ENCODE measurements around the gene DMXL1.
A peak's percentile ranks its signal among the peaks of the same experiment; 100 is the strongest.
"Not testable (repeated sequence)": the region's sequence is repeated elsewhere in the genome, so short reads cannot be mapped to it uniquely, and the experiment has no call there.

The DMXL1 gene

GRCh38 chr5:119063579-119064379 is 7.1 kb upstream of the DMXL1 start:
- DNase-seq, result no peak

DNA sequence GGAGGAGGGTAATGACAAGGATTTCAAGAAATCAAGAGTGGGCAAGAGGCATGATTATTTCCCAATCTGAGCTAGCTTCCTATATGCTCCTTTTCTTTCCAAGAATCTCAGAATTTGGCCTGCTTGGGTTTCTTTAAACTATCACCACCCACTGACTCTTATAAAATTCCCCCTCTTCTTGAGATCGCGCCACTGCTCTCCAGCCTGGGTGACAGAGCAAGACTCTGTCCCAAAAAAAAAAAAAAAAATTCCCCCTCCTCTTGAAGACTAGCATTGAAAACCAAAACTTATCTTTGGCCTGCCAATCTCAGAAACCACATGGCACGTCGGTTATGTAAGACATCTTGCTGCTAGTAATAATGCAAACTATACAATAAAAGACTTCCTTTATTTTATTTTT is 3.4 kb upstream of the DMXL1 start:
- no peak for DNase-seq

GRCh38 chr5:119070578-119070827 is 384 bp upstream of the DMXL1 start:
- DNase-seq, result no peak

DNA sequence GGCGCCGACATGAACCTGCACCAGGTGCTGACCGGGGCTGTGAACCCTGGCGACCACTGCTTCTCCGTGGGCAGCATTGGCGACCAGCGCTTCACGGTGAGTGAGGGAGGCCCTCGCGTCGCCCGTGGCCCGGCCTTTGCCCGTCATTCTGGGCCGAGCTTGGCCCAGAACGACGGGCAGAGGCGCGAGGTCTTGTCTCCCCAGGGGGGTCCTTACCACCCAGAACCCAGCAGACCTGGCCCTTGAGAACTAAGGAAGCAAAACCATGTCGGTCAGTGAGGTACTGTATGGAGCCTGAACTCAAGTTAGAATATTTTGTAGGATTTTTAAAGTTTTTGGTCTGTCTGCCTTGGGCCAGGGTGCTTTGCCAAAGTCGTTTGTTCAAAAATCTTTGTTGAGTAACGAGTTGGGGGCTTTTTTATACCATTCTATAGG is 691 bp downstream of the DMXL1 start:
- no peak for DNase-seq

- DNase-seq, result no peak
These were observed 1.6 kb downstream of the DMXL1 start for GRCh38 chr5:119072496-119072895.

DNA sequence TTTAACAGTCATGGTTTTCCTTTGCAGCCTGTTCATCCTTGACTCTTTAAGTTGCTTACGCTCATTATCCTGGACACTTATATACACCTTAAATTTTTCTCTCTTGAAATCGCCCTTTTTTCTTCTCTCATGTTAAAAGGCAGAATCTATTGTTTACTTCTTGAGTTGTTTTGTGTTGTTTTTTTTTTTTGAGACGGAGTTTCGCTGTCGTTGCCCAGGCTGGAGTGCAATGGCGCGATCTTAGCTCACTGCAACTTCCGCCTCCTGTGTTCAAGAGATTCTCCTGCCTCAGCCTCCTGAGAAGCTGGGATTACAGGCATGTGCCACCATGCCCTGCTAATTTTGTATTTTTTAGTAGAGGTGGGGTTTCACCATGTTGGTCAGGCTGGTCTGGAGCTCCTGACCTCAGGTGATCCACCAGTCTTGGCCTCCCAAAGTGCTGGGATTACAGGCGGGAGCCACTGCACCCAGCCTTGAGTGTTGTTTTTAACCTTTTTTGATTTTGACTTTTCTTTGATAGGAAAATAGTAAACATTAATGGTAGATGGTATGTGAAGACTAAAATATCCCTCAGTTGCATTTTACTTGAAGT is 3.0 kb downstream of the DMXL1 start:
- DNase-seq, result not testable (repeated sequence)

- no peak for DNase-seq
These were observed 3.5 kb downstream of the DMXL1 start for GRCh38 chr5:119074419-119074818.

DNA sequence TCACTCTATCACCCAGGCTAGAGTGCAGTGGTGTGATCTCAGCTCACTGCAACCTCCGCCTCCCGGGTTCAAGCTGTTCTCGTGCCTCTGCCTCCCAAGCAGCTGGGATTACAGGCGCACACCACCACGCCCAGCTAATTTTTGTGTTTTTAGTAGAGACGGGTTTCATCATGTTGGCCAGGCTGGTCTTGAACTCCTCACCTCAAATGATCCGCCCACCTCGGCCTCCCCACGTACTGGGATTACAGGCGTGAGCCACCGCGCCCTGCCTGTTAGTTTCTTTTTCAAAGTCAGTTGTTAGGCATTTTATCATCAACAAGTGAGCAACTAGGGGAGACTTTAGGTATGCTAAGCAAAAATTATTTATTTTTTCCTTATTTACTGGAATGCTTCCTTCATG is 4.4 kb downstream of the DMXL1 start:
- not testable (repeated sequence) for DNase-seq

GRCh38 chr5:119076080-119076479 is 5.2 kb downstream of the DMXL1 start:
- DNase-seq, result no peak

GRCh38 chr5:119077444-119077843 is 6.6 kb downstream of the DMXL1 start:
- no peak for DNase-seq

- DNase-seq, result no peak
These were observed 7.4 kb downstream of the DMXL1 start for GRCh38 chr5:119078071-119078846.

DNA sequence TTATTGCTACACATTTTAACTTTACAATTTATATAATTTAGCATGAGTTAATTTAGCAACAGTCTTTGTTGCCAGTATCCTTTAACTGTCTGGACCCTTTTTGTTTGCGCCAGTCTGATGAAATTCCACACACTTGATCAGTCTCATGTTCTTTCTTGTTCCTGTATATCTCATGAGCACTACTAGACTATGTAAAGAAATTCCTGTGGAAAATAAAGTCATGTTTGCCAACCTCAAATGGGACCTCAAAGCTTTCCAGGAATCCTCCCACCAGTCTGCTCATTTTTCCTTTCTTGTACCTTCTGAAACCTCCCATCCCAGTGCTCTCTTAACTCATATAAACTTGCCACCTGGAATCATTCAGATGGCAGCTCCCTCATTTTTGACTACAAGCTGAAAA is 8.0 kb downstream of the DMXL1 start:
- no peak for DNase-seq

DNA sequence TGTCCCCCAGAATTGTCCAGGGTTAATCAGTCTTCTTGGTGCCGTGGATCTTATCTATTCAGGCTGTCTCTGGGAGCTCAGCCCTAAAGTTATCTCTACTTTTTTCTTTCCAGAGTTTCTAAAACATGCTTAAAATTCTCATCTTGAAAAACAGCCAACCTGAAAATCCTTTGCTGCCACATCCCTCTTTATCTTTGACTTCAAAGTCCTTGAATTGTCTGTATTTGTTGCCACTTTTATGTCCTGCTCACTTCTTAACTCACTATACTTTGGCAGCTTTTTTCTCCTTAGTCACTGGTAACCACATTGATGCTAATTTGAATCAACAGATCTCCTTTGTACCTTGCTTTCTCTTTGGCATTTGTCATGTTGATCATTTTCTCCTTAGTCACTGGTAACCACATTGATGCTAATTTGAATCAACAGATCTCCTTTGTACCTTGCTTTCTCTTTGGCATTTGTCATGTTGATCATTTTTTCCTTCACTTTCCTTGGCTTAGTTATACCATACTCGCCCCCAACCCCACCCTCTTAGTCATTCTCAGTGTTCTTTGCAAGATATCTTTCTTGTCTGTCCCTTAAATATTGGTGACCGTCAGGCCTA is 8.5 kb downstream of the DMXL1 start:
- DNase-seq, result no peak

GRCh38 chr5:119080936-119081335 is 10.0 kb downstream of the DMXL1 start:
- peak; percentile 20 for DNase-seq

DNA sequence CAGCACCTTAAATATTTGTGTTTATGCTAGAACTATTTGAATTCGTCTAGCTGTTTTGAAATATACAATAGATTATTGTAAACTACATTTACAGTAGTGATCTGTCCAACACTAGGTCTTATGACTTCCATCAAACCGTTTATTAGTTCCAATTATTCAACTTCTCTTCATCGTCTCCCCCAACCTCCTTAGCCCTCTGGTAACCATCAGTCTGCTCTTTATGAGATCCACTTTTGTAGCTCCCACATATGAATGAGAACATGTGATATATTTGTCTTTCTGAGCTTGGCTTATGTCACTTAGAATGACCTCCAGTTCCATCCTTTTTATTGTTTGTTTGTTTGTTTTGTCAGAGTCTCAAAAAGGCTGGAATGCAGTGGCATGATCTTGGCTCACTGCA is 11.8 kb downstream of the DMXL1 start:
- no peak for DNase-seq

- DNase-seq, result no peak
These were observed 12.8 kb downstream of the DMXL1 start for GRCh38 chr5:119083679-119084078.

DNA sequence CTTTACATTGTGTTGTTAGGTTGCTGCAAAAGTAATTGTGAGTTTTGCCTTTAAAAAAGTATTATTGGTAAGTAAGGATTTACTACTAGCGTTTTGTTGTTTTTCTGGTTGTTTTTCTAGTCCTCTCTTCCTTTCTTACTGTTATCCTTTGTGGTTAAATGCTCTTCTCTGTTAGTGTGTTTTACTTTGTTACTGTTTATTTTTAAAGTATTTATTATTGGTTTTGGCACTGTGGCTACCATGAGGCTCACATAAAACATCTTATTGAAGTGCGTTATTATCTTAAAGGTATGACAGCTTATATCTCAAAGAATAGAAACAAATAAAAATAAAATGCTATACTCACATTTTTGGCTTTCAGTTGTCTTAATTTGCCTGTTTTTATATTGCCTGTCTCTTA is 17.6 kb downstream of the DMXL1 start:
- DNase-seq, result no peak

DNA sequence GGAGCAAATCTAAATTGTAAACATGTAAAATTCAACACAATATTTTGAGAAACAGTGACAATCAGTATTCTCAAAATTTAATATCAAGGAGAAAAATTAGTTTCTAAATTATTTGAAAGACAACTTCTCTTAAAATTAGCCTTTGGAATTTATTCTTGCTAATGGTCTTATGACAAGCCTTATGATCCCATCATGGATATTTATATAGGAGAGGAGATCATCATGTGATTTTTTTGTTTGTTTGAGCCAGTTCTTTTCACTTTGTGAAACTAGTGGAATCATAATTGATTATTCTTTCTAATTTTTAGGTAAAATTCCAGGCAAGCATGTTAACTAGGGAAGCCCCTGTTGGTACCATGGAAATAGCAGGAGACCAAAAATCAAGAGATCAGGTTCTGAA is 24.7 kb downstream of the DMXL1 start:
- DNase-seq, result no peak

DNA sequence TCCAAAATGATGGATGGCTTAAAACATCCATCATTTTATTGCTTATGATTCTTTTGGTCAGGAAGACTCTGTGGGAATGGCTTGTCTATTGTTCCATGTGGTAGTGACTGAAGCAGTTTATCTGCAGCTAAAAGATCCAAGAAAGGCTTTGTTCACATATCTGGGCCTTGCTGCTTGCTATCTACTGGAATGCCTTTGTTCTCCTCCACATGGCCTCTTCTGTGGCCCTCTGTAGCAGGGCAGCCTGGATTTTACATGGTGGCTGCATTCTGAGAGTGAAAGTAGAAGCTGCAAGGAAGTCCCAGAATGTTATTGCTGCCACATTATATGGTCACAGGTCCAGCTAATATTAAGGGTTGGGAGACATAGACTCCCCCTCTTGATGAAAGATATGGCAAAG is 35.1 kb downstream of the DMXL1 start:
- DNase-seq, result no peak

- DNase-seq, result no peak
These were observed 41.3 kb downstream of the DMXL1 start for GRCh38 chr5:119112151-119112550.

- DNase-seq, result no peak
These were observed 46.4 kb downstream of the DMXL1 start for GRCh38 chr5:119117237-119117636.

- no peak for DNase-seq
These were observed 47.1 kb downstream of the DMXL1 start for GRCh38 chr5:119118000-119118399.

- no peak for DNase-seq
These were observed 50.0 kb downstream of the DMXL1 start for GRCh38 chr5:119120893-119121292.

DNA sequence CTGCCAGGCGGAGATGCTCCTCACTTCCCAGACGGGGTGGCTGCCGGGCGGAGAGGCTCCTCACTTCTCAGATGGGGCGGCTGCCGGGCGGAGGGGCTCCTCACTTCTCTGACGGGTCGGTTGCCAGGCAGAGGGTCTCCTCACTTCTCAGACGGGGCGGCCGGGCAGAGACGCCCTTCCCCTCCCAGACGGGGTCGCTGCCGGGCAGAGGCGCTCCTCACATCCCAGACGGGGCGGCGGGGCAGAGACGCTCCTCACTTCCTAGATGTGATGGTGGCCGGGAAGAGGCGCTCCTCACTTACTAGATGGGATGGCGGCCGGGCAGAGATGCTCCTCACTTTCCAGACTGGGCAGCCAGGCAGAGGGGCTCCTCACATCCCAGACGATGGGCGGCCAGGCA is 51.6 kb downstream of the DMXL1 start:
- DNase-seq, result not testable (repeated sequence)
